Smooth muscle cell (in vitro differentiated cells): ENCODE results near the gene KRTAP10-5. TPM values are rescaled to one million over a fixed set of nuclear protein-coding genes. Genes with fewer than 3 reads are reported as not detected.
"Not testable (repeated sequence)": the region's sequence is repeated elsewhere in the genome, so short reads cannot be mapped to it uniquely, and the experiment has no call there.

Experiments used
- DNase-seq: peaks from one replicate; lab custom pipeline; 2025; ENCODE audit not compliant: unreplicated experiment; lab: John Stamatoyannopoulos, UW
- H2AFZ ChIP-seq: fragments of 200-600 bp; sonication (generic); 2 replicates; pipeline ENCODE4 v1.6.0; 2016; ENCODE audit warnings: antibody characterized with exemption, low read depth, mild to moderate bottlenecking
- H3F3A ChIP-seq: fragments of 200-600 bp; sonication (generic); 2 replicates; pipeline ENCODE4 v1.6.0; 2017; ENCODE audit warnings: antibody characterized with exemption, low read depth
- H3K27ac ChIP-seq: fragments of 200-600 bp; sonication (generic); 2 replicates; pipeline ENCODE4 v1.5.1; 2016; ENCODE audit warnings: low read depth, mild to moderate bottlenecking
- H3K27me3 ChIP-seq: fragments of 200-600 bp; sonication (generic); 2 replicates; pipeline ENCODE4 v1.6.1; 2016; ENCODE audit warnings: low read depth, mild to moderate bottlenecking
- H3K36me3 ChIP-seq: fragments of 200-600 bp; sonication (generic); 2 replicates; pipeline ENCODE4 v1.5.1; 2016; ENCODE audit warnings: low read depth
- H3K4me1 ChIP-seq: fragments of 200-600 bp; sonication (generic); 2 replicates; pipeline ENCODE4 v1.5.1; 2016; ENCODE audit warnings: low read depth
- H3K4me2 ChIP-seq: fragments of 200-600 bp; sonication (generic); 2 replicates; pipeline ENCODE4 v1.6.0; 2016; ENCODE audit warnings: mild to moderate bottlenecking
- H3K4me3 ChIP-seq: fragments of 200-600 bp; sonication (generic); 2 replicates; pipeline ENCODE4 v1.5.1; 2016; ENCODE audit warnings: mild to moderate bottlenecking
- H3K79me2 ChIP-seq: fragments of 200-600 bp; sonication (generic); 2 replicates; pipeline ENCODE4 v1.6.0; 2016; ENCODE audit warnings: low read depth, mild to moderate bottlenecking
- H3K9ac ChIP-seq: fragments of 200-600 bp; sonication (generic); 2 replicates; pipeline ENCODE4 v1.6.0; 2016; ENCODE audit warnings: low read depth
- H3K9me3 ChIP-seq: fragments of 200-600 bp; sonication (generic); replicated peaks from 2 replicates; pipeline ENCODE4 v1.5.1; 2016; ENCODE audit warnings: low read depth
- H4K20me1 ChIP-seq: fragments of 200-600 bp; sonication (generic); 2 replicates; pipeline ENCODE4 v1.6.0; 2016; ENCODE audit warnings: low read depth
- WGBS: methylation state at CpG from one replicate; pipeline ENCODE4 v1.1.7; 2016; ENCODE audit warnings: low lambda C conversion rate; 5-methylcytosine and 5-hydroxymethylcytosine counted together
- polyA plus RNA-seq: library from polyadenylated mRNA; unstranded; fragments of >200 nt; fragmentation: Nextera tagmentation; extraction: Ambion mirVana; gene quantifications from 2 replicates; pipeline ENCODE4 v1.2.1, GENCODE V29; 2016
- total RNA-seq: library from RNA; depleted of rRNA; stranded (reverse); fragments of >200 nt; gene quantifications from 2 replicates; pipeline ENCODE4 v1.2.3, GENCODE V29; 2014
- TF ChIP-seq, protein P1 (sequence below): fragments of 200-600 bp; sonication (generic); IDR thresholded peaks from 2 replicates; pipeline ENCODE4 v1.5.1; 2017; ENCODE audit warnings: borderline replicate concordance, mild to moderate bottlenecking, antibody characterized with exemption; ENCODE audit not compliant: insufficient read depth, poor library complexity, severe bottlenecking

The KRTAP10-5 gene
- total and polyA plus RNA-seq, 2 experiments from 2014 or later = not detected

DNA sequence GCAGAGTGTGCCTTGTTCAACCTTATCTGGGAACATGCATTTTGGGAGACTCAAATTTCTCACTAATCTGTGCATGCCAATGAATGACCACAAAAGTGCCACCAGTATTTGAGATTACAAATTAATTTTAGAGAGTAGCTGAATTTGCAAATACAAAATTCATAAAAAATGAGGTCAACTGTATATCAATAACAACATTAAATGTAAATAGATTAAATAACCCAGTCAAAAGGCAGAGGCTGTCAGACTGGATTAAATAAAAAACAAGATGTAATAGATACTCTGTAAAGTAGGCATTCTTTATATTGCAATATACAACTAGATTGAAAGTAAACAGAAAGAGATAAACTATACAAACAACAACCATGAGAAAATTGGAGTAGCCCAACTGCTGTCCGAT, 16.3 kb downstream of the KRTAP10-5 start:
- H3K27ac ChIP-seq = no peak overlapping the region
- no peak overlapping the region for H3K9ac ChIP-seq
- no peak overlapping the region for H3K4me3 ChIP-seq
- H4K20me1 ChIP-seq = no peaks in the 10 kb centered on the region
- H3K4me2 ChIP-seq = no peak overlapping the region
- TF ChIP-seq, protein P1, sequence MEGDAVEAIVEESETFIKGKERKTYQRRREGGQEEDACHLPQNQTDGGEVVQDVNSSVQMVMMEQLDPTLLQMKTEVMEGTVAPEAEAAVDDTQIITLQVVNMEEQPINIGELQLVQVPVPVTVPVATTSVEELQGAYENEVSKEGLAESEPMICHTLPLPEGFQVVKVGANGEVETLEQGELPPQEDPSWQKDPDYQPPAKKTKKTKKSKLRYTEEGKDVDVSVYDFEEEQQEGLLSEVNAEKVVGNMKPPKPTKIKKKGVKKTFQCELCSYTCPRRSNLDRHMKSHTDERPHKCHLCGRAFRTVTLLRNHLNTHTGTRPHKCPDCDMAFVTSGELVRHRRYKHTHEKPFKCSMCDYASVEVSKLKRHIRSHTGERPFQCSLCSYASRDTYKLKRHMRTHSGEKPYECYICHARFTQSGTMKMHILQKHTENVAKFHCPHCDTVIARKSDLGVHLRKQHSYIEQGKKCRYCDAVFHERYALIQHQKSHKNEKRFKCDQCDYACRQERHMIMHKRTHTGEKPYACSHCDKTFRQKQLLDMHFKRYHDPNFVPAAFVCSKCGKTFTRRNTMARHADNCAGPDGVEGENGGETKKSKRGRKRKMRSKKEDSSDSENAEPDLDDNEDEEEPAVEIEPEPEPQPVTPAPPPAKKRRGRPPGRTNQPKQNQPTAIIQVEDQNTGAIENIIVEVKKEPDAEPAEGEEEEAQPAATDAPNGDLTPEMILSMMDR = no peak
- H3K4me1 ChIP-seq = no peaks in the 10 kb centered on the region
- no peaks in the 10 kb centered on the region for H3K9me3 ChIP-seq
- no peaks in the 10 kb centered on the region for H3K79me2 ChIP-seq
- DNase-seq = no peak
- H3K27me3 ChIP-seq = no peaks in the 10 kb centered on the region
- H3K36me3 ChIP-seq = no peaks in the 10 kb centered on the region
- H2AFZ ChIP-seq = no peak overlapping the region
- H3F3A ChIP-seq = no peaks in the 10 kb centered on the region
- 95% methylated on average over 1 of the region's 1 CpG for WGBS

DNA sequence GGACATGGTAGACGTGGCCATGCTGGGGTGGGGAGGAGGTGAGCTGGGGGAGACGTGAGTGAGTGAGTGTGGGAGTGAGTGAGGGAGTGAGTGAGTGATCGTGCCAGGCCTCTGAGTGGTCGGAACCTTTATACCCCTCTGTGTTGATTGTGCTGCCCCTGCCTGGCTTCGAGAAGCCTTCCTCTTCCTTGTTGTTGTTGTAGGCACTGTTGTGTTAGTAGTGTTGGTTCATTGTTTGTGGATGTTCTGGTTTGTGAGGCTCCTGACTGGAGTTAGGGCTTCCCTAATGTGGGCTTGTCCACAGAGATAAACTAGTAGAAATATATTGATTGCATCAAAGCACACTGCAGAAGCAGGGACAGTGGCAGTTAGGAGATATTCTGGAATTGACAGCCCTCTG, 21.7 kb downstream of the KRTAP10-5 start, which contains the start of gene KRTAP10-3:
KRTAP10-3 (minus strand) TSS at position 101 of the 400 bp plus-strand sequence; CDS start at position 21, 80 bp downstream.
- Histone ChIP-seq H3K9me3 (no peaks in the 10 kb centered on the region), H3K9ac (no peak within 1 kb of the TSS), H3K27me3 (no peaks in the 10 kb centered on the region), H4K20me1 (no peaks in the 10 kb centered on the region), H3K79me2 (no peaks in the 10 kb centered on the region), H2AFZ (no peak within 1 kb of the TSS), H3K36me3 (no peaks in the 10 kb centered on the region), H3K4me2 (no peak within 1 kb of the TSS), H3K4me1 (no peaks in the 10 kb centered on the region), H3K4me3 (no peak within 1 kb of the TSS), H3K27ac (no peak within 1 kb of the TSS), H3F3A (no peaks in the 10 kb centered on the region)
- TF ChIP-seq, protein P1 = no peak
- DNase-seq = no peak
- WGBS = 77% methylated on average over 5 of the region's 5 CpGs

- WGBS = 72% methylated on average over 10 of the region's 10 CpGs
These were observed 22.1 kb downstream of the KRTAP10-5 start for GRCh38 chr21:44558329-44558675.

DNA sequence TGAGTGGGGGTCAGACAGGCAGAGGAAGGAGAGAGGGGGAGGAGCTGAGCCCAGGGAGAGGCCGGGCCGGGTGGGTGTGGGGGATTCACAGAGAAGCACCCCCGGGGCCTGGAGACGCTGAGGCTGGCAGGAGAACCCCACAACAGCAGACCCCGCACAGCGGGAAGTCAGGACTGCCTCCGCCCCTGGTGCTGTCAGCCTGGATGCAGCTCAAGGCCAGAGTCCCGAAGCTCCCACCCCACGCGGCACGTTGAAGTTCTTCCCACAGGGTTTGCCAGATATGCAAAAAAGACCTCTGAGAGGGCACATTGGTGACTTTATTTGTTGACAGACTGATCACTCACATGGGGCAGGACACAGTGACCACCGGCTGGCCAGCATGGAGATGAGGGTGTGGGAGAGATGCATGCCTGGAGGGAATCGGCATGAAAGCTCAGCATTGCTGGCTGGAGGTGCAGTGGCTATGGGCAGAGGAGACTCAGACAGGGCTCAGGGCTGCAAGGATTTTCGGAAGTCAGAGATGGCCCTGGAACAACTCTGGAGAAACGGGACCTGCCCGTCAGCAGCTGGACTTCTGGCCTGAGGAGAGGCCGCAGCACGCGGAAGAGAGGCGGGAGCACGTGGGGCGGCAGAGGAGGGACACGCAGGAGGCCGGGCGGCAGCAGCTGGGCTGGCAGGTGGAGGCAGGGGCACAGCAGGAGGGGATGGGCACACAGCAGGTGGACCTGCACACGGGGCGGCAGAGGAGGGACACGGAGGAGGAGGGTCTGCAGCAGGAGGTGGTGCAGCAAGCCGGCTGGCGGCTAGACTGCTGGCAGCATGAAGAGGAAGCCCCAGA, 22.7 kb downstream of the KRTAP10-5 start:
- 82% methylated on average over 28 of the region's 30 CpGs for WGBS
- Histone ChIP-seq H3K36me3 (no peaks in the 10 kb centered on the region), H3F3A (no peaks in the 10 kb centered on the region), H3K79me2 (no peaks in the 10 kb centered on the region), H3K27ac (no peak overlapping the region), H3K9me3 (no peaks in the 10 kb centered on the region), H3K9ac (no peak overlapping the region), H3K4me2 (no peak overlapping the region), H3K4me1 (no peaks in the 10 kb centered on the region), H3K27me3 (no peaks in the 10 kb centered on the region), H4K20me1 (no peaks in the 10 kb centered on the region), H3K4me3 (no peak overlapping the region), H2AFZ (no peak overlapping the region)
- no peak for DNase-seq
- TF ChIP-seq, protein P1 = no peak

More at GRCh38 chr21:44558329-44558675, 22.1 kb downstream of the KRTAP10-5 start:
- H3K79me2 ChIP-seq, H3K9me3 ChIP-seq, H4K20me1 ChIP-seq, H2AFZ ChIP-seq, H3K27ac ChIP-seq, H3K9ac ChIP-seq, H3K27me3 ChIP-seq, H3K4me3 ChIP-seq, H3K4me1 ChIP-seq, DNase-seq, H3K36me3 ChIP-seq, H3F3A ChIP-seq, H3K4me2 ChIP-seq: not testable (repeated sequence)
